Ishikawa (cell line): ENCODE measurements around the gene DUSP10.

Source experiments
- CEBPB ChIP-seq: IDR thresholded peaks from 2 replicates; pipeline ENCODE4 v1.6.1; 2012
- CREB1 ChIP-seq: IDR thresholded peaks from 2 replicates; pipeline ENCODE4 v1.6.1; 2012; ENCODE audit warnings: low read depth
- EGR1 ChIP-seq: IDR thresholded peaks from 2 replicates; pipeline ENCODE4 v1.6.1; 2012
- EP300 ChIP-seq: IDR thresholded peaks from 2 replicates; pipeline ENCODE4 v1.6.1; 2012; ENCODE audit warnings: borderline replicate concordance
- MAX ChIP-seq: IDR thresholded peaks from 2 replicates; pipeline ENCODE4 v1.6.1; 2012
- NFIC ChIP-seq: IDR thresholded peaks from 2 replicates; pipeline ENCODE4 v1.6.1; 2012
- RAD21 ChIP-seq: IDR thresholded peaks from 2 replicates; pipeline ENCODE4 v1.6.1; 2012; ENCODE audit warnings: low read depth
- REST ChIP-seq: IDR thresholded peaks from 2 replicates; pipeline ENCODE4 v1.6.1; 2012; ENCODE audit warnings: low read depth, mild to moderate bottlenecking
- TAF1 ChIP-seq: IDR thresholded peaks from 2 replicates; pipeline ENCODE4 v1.6.1; 2012; ENCODE audit warnings: low read depth, mild to moderate bottlenecking
- TCF12 ChIP-seq: IDR thresholded peaks from 2 replicates; pipeline ENCODE4 v1.6.1; 2012; ENCODE audit warnings: low read depth
- TEAD4 ChIP-seq: IDR thresholded peaks from 2 replicates; pipeline ENCODE4 v1.6.1; 2012
- USF1 ChIP-seq: IDR thresholded peaks from 2 replicates; pipeline ENCODE4 v1.6.1; 2012
- YY1 ChIP-seq: IDR thresholded peaks from 2 replicates; pipeline ENCODE4 v1.6.1; 2012; ENCODE audit warnings: low read depth
- ZBTB7A ChIP-seq: IDR thresholded peaks from 2 replicates; pipeline ENCODE4 v1.6.1; 2012; ENCODE audit warnings: low read depth

The DUSP10 gene

GRCh38 chr1:221742555-221743415, 896 bp upstream of the DUSP10 start:
- TF ChIP-seq USF1, result no peak
- no peak for TF ChIP-seq ZBTB7A
- 0 out of 2 replicates have a peak, but pooled peaks have one; percentile 11 for TF ChIP-seq MAX
- TF ChIP-seq NFIC, result no peak

GRCh38 chr1:221740993-221741702, 741 bp downstream of the DUSP10 start:
- TF ChIP-seq TCF12, result no peak
- no peak for TF ChIP-seq USF1
- TF ChIP-seq RAD21, result no peak
- TF ChIP-seq REST, result no peak
- no peak for TF ChIP-seq CREB1
- no peak for TF ChIP-seq TEAD4
- no peak for TF ChIP-seq CEBPB
- TF ChIP-seq YY1, result no peak
- no peak for TF ChIP-seq EGR1
- no peak for TF ChIP-seq MAX
- TF ChIP-seq EP300, result no peak
- no peak for TF ChIP-seq TAF1

- TF ChIP-seq TEAD4 (no peak), CREB1 (no peak), TCF12 (no peak), ZBTB7A (no peak), REST (no peak), EP300 (no peak), RAD21 (no peak), YY1 (no peak)
These were observed 1.4 kb downstream of the DUSP10 start for GRCh38 chr1:221740369-221740992.

- TF ChIP-seq TAF1, result no peak
- no peak for TF ChIP-seq EGR1
- no peak for TF ChIP-seq CEBPB
- no peak for TF ChIP-seq USF1
- TF ChIP-seq NFIC, result no peak
- no peak for TF ChIP-seq CREB1
- TF ChIP-seq TEAD4, result no peak
- TF ChIP-seq REST, result no peak
- TF ChIP-seq TCF12, result no peak
These were observed 2.2 kb downstream of the DUSP10 start for GRCh38 chr1:221739677-221740025.
